Measurements from ENCODE around the gene ATP2B3.

DNA sequence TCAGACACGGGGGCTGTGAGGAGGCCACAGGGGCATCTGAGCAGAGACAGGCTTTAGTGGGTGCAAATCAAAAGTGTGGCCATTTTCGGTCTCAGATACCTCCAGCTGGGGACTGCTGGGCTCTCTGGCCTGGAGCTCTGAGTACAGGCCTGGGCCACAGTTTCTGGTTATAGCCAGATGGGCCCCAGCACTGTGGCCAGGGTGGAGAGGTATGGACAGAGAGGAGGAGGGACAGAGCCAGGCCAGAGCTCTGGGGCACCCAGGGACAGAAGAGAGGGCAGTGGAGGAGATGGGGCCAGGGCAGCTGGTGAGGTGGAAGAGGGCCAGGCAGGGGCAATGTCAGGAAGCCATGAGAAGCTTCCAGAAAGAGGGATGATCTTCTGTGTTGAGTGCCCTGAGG is 61.4 kb downstream of the ATP2B3 start:
- TF ChIP-seq, protein P1, sequence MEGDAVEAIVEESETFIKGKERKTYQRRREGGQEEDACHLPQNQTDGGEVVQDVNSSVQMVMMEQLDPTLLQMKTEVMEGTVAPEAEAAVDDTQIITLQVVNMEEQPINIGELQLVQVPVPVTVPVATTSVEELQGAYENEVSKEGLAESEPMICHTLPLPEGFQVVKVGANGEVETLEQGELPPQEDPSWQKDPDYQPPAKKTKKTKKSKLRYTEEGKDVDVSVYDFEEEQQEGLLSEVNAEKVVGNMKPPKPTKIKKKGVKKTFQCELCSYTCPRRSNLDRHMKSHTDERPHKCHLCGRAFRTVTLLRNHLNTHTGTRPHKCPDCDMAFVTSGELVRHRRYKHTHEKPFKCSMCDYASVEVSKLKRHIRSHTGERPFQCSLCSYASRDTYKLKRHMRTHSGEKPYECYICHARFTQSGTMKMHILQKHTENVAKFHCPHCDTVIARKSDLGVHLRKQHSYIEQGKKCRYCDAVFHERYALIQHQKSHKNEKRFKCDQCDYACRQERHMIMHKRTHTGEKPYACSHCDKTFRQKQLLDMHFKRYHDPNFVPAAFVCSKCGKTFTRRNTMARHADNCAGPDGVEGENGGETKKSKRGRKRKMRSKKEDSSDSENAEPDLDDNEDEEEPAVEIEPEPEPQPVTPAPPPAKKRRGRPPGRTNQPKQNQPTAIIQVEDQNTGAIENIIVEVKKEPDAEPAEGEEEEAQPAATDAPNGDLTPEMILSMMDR (IDR thresholded peaks at IDR 0.05) = no peak
- no peak for TF ChIP-seq POLR2A (IDR thresholded peaks at IDR 0.05)

Data from upper lobe of left lung (tissue), 4 donors.